Mesothelial cell of epicardium (in vitro differentiated cells): ENCODE measurements around the gene RALGPS1. TPM values are rescaled to one million over a fixed set of nuclear protein-coding genes. Genes with fewer than 3 reads are reported as not detected.

Source experiments
- DNase-seq, 2 experiments: peaks; one replicate each; pipeline ENCODE4 v3.0.0; 2021; ENCODE audit warnings: low spot score in 2 of 2; ENCODE audit not compliant: unreplicated experiment in 2 of 2
- H3K27ac Mint-ChIP-seq: 2 replicates; pipeline ENCODE4 v1.8.0; 2021; ENCODE audit warnings: mixed read lengths
- H3K27me3 Mint-ChIP-seq: 2 replicates; pipeline ENCODE4 v1.8.0; 2021; ENCODE audit warnings: low read depth, mixed read lengths
- H3K36me3 Mint-ChIP-seq: 2 replicates; pipeline ENCODE4 v1.8.0; 2021; ENCODE audit warnings: mixed read lengths
- H3K4me1 Mint-ChIP-seq: 2 replicates; pipeline ENCODE4 v1.8.0; 2021; ENCODE audit warnings: mixed read lengths
- H3K4me3 Mint-ChIP-seq: 2 replicates; pipeline ENCODE4 v1.8.0; 2021; ENCODE audit warnings: mild to moderate bottlenecking, moderate library complexity, mixed read lengths
- H3K9me3 Mint-ChIP-seq: 2 replicates; pipeline ENCODE4 v1.8.0; 2021; ENCODE audit warnings: mixed read lengths
- total RNA-seq: library from RNA; stranded (reverse); gene quantifications from 3 replicates; pipeline ENCODE4 v1.2.1, GENCODE V29; 2021
- TF ChIP-seq, protein P1 (sequence below): fragments of 200-600 bp; sonication (generic); IDR thresholded peaks from one replicate; pipeline ENCODE4 v1.5.0; 2021; ENCODE audit warnings: antibody characterized with exemption; ENCODE audit not compliant: unreplicated experiment

The RALGPS1 gene
- total RNA-seq, 1 donor from 2014 or later = 25.6 TPM

DNA sequence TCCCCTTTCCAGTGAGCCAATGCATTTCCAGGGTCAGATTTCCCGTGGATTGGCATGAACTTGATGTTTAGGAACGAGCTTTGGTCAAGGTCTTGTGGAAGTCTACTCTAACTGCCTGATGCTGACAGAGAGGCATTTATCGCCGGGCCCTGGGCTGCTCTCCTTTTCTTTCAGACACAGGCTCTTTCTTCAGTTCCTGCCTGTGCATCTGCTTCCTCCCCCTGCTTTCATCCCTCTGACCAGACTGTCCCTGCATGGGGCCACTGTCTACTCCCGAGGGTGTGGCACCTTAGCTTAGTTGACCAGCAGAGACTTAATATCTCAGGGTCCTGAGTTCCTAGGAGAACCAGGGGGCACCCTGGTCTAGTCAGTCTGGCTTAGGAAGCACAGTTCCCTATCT lies 41.2 kb downstream of the RALGPS1 start:
- Mint-ChIP-seq H3K4me3 (no peak overlapping the region), H3K27me3 (no peaks in the 10 kb centered on the region), H3K27ac (peak overlapping the region; percentile 64)

DNA sequence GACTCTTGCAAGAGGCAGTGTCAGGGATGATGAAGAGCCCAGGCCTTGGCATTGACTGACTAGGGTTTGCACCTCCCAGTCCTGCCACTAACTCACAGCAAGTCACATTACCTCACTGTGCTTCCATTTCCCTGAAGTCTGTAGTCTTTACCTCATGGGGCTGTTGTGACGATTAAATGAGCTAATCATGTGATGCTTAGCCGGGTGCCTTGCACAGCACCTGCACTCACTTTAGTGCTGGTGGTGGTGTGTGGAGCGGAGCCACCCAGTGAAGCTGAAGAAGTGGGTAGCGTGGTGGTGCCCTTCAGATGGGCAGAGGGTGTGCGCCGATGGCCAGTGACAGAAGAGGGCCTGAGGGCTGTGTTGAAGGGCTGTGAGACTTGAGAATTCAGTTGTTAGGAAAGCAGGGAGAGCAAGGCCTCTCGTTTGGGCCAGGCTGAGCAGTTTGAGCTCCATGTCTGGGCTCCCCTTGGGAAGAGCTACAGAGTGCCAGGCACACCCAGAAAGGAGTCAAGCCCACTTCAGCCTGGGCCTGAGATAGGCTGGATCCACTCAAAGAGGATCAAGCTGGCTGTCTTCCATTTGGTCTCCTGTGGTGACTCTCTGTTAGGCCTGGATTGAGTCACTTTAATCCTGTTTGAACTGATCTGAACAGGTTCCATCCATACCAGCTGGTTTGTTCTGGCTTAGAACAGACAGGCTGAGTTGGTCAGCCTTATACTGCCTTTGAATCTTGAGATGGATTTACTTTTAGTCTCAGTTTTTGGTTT lies 42.5 kb downstream of the RALGPS1 start:
- DNase-seq = no peak
- Mint-ChIP-seq H3K4me1 (peaks cover 38% of the 10 kb centered on the region), H3K9me3 (no peaks in the 10 kb centered on the region), H3K36me3 (no peaks in the 10 kb centered on the region), H3K4me3 (no peak overlapping the region), H3K27me3 (no peaks in the 10 kb centered on the region), H3K27ac (peak overlapping the region; percentile 85)
- TF ChIP-seq, protein P1, sequence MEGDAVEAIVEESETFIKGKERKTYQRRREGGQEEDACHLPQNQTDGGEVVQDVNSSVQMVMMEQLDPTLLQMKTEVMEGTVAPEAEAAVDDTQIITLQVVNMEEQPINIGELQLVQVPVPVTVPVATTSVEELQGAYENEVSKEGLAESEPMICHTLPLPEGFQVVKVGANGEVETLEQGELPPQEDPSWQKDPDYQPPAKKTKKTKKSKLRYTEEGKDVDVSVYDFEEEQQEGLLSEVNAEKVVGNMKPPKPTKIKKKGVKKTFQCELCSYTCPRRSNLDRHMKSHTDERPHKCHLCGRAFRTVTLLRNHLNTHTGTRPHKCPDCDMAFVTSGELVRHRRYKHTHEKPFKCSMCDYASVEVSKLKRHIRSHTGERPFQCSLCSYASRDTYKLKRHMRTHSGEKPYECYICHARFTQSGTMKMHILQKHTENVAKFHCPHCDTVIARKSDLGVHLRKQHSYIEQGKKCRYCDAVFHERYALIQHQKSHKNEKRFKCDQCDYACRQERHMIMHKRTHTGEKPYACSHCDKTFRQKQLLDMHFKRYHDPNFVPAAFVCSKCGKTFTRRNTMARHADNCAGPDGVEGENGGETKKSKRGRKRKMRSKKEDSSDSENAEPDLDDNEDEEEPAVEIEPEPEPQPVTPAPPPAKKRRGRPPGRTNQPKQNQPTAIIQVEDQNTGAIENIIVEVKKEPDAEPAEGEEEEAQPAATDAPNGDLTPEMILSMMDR = no peak

More for the DNA sequence above, 41.2 kb downstream of the RALGPS1 start:
- DNase-seq = no peak
- Mint-ChIP-seq H3K36me3 (no peaks in the 10 kb centered on the region), H3K9me3 (no peaks in the 10 kb centered on the region), H3K4me1 (peaks cover 42% of the 10 kb centered on the region)
- TF ChIP-seq, protein P1 = no peak

- Mint-ChIP-seq H3K4me3 (no peak overlapping the region), H3K27ac (peak overlapping the region; percentile 85), H3K36me3 (no peaks in the 10 kb centered on the region), H3K4me1 (peaks cover 32% of the 10 kb centered on the region), H3K9me3 (no peaks in the 10 kb centered on the region), H3K27me3 (no peaks in the 10 kb centered on the region)
- TF ChIP-seq, protein P1 = no peak
- DNase-seq = no peak
These were observed 43.1 kb downstream of the RALGPS1 start for GRCh38 chr9:126957687-126958053.

- H3K9me3 Mint-ChIP-seq = no peaks in the 10 kb centered on the region
These were observed 44.8 kb downstream of the RALGPS1 start for GRCh38 chr9:126959336-126959735.

DNA sequence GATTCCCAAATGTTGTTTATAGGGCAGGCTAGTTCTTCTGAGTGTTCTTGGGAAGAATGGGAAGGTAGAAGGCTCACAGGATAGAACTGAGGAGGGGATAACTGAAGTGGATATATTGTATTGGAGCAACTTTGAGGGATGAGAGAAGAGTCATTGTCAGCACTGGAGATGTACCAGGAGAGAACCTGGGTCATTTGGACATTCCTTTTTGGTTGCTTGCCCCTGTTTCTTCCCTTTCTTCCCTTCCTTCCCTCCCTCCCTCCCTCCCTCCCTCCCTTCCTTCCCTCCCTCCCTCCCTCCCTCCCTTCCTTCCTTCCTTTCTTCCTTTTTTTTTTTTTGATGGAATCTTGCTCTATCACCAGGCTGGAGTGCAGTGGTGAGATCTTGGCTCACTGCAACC lies 45.3 kb downstream of the RALGPS1 start:
- TF ChIP-seq, protein P1 = no peak
- Mint-ChIP-seq H3K27me3 (no peaks in the 10 kb centered on the region), H3K27ac (no peak overlapping the region), H3K4me1 (peaks cover 33% of the 10 kb centered on the region), H3K4me3 (no peak overlapping the region), H3K9me3 (no peaks in the 10 kb centered on the region), H3K36me3 (no peaks in the 10 kb centered on the region)
- no peak for DNase-seq

More at GRCh38 chr9:126959336-126959735, 44.8 kb downstream of the RALGPS1 start:
- Mint-ChIP-seq H3K36me3 (no peaks in the 10 kb centered on the region), H3K4me3 (no peak overlapping the region), H3K4me1 (peaks cover 27% of the 10 kb centered on the region), H3K27ac (no peak overlapping the region), H3K27me3 (no peaks in the 10 kb centered on the region)
- TF ChIP-seq, protein P1 = no peak
- no peak for DNase-seq
